ENCODE measurements around the gene TP53BP1.

TP53BP1 gene

GRCh38 chr15:43517354-43518196 lies 24.6 kb upstream of the TP53BP1 start, which contains the start of gene MAP1A:
MAP1A (plus strand) TSS chr15:43517608; CDS start chr15:43521474, 3,866 bp downstream.
- no peak for DNase-seq

GRCh38 chr15:43516801-43517353 lies 23.9 kb upstream of the TP53BP1 start:
- no peak for DNase-seq

- no peak for DNase-seq
Observed at GRCh38 chr15:43516185-43516584, 23.2 kb upstream of the TP53BP1 start.

- DNase-seq = no peak
Observed at GRCh38 chr15:43515741-43516140, 22.8 kb upstream of the TP53BP1 start.

GRCh38 chr15:43514241-43515057 lies 21.5 kb upstream of the TP53BP1 start:
- peak in 1 of 2 experiments; percentile 0 for DNase-seq

- DNase-seq = no peak
Observed at GRCh38 chr15:43513550-43513949, 20.6 kb upstream of the TP53BP1 start.

- peak in 1 of 2 experiments; percentile 20 for DNase-seq
Observed at GRCh38 chr15:43511012-43511885, 18.3 kb upstream of the TP53BP1 start.

- DNase-seq = peak; percentile 81 to 89
Observed at GRCh38 chr15:43510200-43511011, 17.4 kb upstream of the TP53BP1 start.

- DNase-seq = no peak
Observed at GRCh38 chr15:43509660-43510199, 16.8 kb upstream of the TP53BP1 start.

GRCh38 chr15:43508991-43509659 lies 16.2 kb upstream of the TP53BP1 start:
- DNase-seq = no peak

GRCh38 chr15:43508421-43508820 lies 15.5 kb upstream of the TP53BP1 start:
- no peak for DNase-seq

- no peak for DNase-seq
Observed at GRCh38 chr15:43505738-43506137, 12.8 kb upstream of the TP53BP1 start.

- no peak for DNase-seq
Observed at GRCh38 chr15:43499635-43500034, 6.7 kb upstream of the TP53BP1 start.

- DNase-seq = no peak
Observed at GRCh38 chr15:43498990-43499389, 6.0 kb upstream of the TP53BP1 start.

- no peak for DNase-seq
Observed at GRCh38 chr15:43493703-43494472, 932 bp upstream of the TP53BP1 start.

- DNase-seq = no peak
Observed at GRCh38 chr15:43492266-43492665, 690 bp downstream of the TP53BP1 start.

GRCh38 chr15:43489191-43489590 lies 3.8 kb downstream of the TP53BP1 start:
- no peak for DNase-seq

- DNase-seq = no peak
Observed at GRCh38 chr15:43488790-43489189, 4.2 kb downstream of the TP53BP1 start.

- DNase-seq = no peak
Observed at GRCh38 chr15:43487271-43487895, 5.6 kb downstream of the TP53BP1 start.

All from Kasumi-1 (cell line).